Thoracic aorta (tissue), 2 donors: ENCODE data around the gene PAX8. TPM values are rescaled to one million over a fixed set of nuclear protein-coding genes. Genes with fewer than 3 reads are reported as not detected.
"Not testable (repeated sequence)": the region's sequence is repeated elsewhere in the genome, so short reads cannot be mapped to it uniquely, and the experiment has no call there.

Source experiments
- ATAC-seq: fragments of 150-250 bp; one replicate; pipeline ENCODE4 v1.8.0; 2017; ENCODE audit warnings: low read depth; ENCODE audit not compliant: insufficient number of reproducible peaks, low FRiP score
- DNase-seq: peaks from one replicate; pipeline ENCODE4 v3.0.0-alpha.2; 2020; ENCODE audit warnings: low spot score
- H3K27ac ChIP-seq, 2 donors: fragments of 200-600 bp; sonication (generic); 1 replicate in 1 of 2; 2 replicates in 1 of 2; pipeline ENCODE4 v1.5.1; 2016; ENCODE audit warnings: mild to moderate bottlenecking in 2 of 2, moderate library complexity in 2 of 2
- H3K27me3 ChIP-seq: fragments of 200-600 bp; sonication (generic); replicated peaks from 2 replicates; pipeline ENCODE4 v1.6.0; 2016; ENCODE audit warnings: mild to moderate bottlenecking; ENCODE audit not compliant: insufficient read depth
- H3K36me3 ChIP-seq: fragments of 200-600 bp; sonication (generic); one replicate; pipeline ENCODE4 v1.5.1; 2016
- H3K4me1 ChIP-seq, 2 donors: fragments of 200-600 bp; sonication (generic); 1 replicate in 1 of 2; 2 replicates in 1 of 2; pipeline versions ENCODE4 v1.5.1 to v1.6.0; 2016; ENCODE audit warnings: low read depth in 2 of 2, mild to moderate bottlenecking in 1 of 2; ENCODE audit not compliant: control insufficient read depth in 1 of 2
- H3K4me3 ChIP-seq: fragments of 200-600 bp; sonication (generic); 2 replicates; pipeline ENCODE4 v1.5.1; 2016; ENCODE audit warnings: mild to moderate bottlenecking
- H3K9me3 ChIP-seq: fragments of 200-600 bp; sonication (generic); 2 replicates; pipeline ENCODE4 v1.5.1; 2016
- total RNA-seq, 2 donors: library from RNA; depleted of rRNA; stranded (reverse); fragments of >200 nt; gene quantifications; one replicate each; pipeline versions ENCODE4 v1.1.0 to v1.2.3, GENCODE V29; 2016
- TF ChIP-seq, protein P1 (sequence below): fragments of 200-600 bp; sonication (generic); IDR thresholded peaks from one replicate; pipeline ENCODE4 v1.5.1; 2019; ENCODE audit warnings: antibody characterized with exemption

The PAX8 gene
- total RNA-seq, 2 donors from 2014 or later = 2.4 to 10.3 TPM

DNA sequence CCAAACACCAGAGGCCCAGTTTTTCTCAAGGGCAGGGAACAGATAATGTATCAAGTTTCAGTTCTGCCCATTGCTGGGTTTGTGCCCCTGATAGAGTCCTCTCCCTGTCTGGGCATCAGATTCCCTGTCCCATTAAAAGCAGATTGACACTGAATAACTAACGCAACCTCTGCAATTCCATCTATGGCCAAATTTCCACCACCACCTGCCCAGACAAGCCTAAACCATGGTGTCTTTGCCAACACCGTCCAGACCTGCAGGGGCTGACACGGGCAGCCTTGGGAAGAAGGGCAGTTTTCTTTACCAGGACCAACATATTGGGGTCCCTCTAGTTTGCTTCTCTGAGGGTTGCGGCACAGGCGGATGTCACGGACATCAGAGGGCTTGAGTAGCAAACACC, 26.4 kb upstream of the PAX8 start:
- Histone ChIP-seq H3K9me3 (no peaks in the 10 kb centered on the region), H3K27me3 (no peaks in the 10 kb centered on the region), H3K36me3 (no peaks in the 10 kb centered on the region), H3K4me3 (no peak overlapping the region), H3K4me1 (no peaks in the 10 kb centered on the region), H3K27ac (no peak overlapping the region)
- TF ChIP-seq, protein P1, sequence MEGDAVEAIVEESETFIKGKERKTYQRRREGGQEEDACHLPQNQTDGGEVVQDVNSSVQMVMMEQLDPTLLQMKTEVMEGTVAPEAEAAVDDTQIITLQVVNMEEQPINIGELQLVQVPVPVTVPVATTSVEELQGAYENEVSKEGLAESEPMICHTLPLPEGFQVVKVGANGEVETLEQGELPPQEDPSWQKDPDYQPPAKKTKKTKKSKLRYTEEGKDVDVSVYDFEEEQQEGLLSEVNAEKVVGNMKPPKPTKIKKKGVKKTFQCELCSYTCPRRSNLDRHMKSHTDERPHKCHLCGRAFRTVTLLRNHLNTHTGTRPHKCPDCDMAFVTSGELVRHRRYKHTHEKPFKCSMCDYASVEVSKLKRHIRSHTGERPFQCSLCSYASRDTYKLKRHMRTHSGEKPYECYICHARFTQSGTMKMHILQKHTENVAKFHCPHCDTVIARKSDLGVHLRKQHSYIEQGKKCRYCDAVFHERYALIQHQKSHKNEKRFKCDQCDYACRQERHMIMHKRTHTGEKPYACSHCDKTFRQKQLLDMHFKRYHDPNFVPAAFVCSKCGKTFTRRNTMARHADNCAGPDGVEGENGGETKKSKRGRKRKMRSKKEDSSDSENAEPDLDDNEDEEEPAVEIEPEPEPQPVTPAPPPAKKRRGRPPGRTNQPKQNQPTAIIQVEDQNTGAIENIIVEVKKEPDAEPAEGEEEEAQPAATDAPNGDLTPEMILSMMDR = no peak
- DNase-seq = no peak
- ATAC-seq = no peak

DNA sequence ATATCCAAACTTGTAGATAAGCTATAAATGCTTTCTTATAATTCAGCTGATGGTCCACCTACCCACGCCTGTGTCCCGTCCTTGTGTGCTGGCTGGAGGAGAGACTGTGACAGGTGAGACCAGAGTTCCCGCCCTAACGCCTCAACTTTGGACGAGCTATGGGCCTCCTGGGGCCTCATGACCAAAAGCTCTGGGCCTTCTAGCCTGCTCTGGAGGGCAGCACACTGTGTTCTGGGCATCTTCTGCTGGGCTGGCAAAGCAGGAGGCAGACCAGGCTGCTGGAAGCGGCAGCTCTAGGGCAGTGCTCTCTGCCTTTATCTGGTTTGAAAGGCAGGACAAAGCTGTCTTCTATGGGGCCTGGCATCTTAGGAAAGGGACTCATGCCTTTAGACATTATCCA, 26.0 kb upstream of the PAX8 start:
- Histone ChIP-seq H3K9me3 (no peaks in the 10 kb centered on the region), H3K4me1 (no peaks in the 10 kb centered on the region), H3K36me3 (no peaks in the 10 kb centered on the region), H3K4me3 (no peak overlapping the region), H3K27me3 (no peaks in the 10 kb centered on the region), H3K27ac (no peak overlapping the region)
- ATAC-seq (no peak), DNase-seq (no peak)
- TF ChIP-seq, protein P1 = no peak

DNA sequence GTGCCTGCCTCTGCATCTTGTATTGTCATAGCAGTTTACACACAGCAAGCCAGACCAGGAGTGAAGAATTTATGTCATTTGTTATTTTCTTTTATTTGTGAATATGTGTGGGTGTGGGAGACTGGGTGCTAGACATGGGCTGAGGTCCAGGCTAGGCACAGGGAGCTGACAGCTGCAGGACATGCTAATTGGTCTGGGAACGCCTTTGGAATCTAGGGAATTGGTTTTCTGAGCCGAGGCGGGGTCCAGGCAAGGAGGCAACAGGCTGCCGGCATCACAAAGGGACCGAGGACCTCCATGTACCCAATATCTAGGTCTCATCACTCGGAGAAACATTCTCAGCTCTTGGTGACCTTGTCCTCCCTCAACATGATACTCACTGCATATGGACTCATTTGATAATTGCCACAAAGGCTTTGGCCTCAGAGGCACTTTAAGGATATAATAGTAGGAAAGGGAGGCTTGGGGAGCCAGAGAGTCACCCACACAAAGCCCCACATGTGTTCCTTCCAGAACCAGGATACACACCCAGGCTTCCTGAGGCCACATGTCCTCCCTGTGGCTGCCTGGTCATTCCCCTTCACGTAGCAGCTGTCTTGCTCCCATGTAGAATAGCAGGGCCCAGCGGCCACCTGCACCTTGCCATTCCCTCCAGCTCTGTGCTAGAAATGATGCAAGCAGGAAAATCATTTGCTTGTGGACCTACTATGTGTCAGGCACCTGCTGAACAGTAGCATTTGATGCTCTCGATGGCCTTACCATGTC, 23.7 kb upstream of the PAX8 start:
- not testable (repeated sequence) for H3K4me1 ChIP-seq, H3K27ac ChIP-seq, H3K9me3 ChIP-seq, DNase-seq, ATAC-seq, H3K4me3 ChIP-seq, H3K36me3 ChIP-seq, H3K27me3 ChIP-seq

DNA sequence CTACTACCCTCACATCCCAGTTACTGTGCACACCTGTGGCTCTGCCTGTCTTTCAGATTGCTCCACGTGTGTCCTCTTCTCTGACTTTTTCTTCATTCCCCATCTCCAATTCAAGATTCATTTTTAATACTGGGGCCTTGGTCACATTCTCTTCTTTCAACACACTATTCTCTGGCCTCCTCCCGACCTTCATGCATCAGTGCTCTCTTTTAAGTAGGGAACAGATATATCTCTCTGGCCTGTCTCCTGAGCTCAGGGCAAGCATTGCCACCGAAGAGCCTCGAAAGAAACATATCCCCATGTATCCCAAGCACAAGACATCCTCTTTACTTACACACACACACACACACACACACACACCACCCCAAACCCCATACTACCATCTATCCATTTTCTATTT, 21.6 kb upstream of the PAX8 start:
- no peak for ATAC-seq
- DNase-seq = no peak
- H3K27ac ChIP-seq = no peak overlapping the region
- TF ChIP-seq, protein P1 = no peak
- H3K36me3 ChIP-seq = no peaks in the 10 kb centered on the region
- no peaks in the 10 kb centered on the region for H3K27me3 ChIP-seq
- H3K4me3 ChIP-seq = no peak overlapping the region
- no peaks in the 10 kb centered on the region for H3K9me3 ChIP-seq
- no peaks in the 10 kb centered on the region for H3K4me1 ChIP-seq

DNA sequence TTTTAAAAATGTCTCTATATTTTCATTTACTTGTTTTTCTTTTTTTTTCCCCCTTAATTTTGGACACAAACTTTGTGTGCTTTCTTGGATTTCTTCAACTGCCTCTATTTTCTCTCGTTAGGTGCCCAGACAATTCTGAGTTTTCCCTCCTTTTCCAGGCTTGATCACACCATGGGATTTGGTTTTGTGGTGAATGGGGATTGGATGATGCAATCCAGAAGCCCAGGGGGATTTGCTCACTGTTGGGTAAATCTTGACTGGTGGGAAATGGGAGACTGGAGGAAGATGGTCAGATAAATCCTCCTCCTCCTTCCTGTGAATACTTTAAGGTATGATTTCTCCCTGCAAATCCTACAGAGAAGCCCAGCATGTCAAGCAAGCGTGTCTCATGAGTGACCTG, 19.5 kb upstream of the PAX8 start:
- ATAC-seq (no peak), DNase-seq (no peak)
- Histone ChIP-seq H3K4me1 (no peaks in the 10 kb centered on the region), H3K4me3 (no peak overlapping the region), H3K36me3 (no peaks in the 10 kb centered on the region), H3K27me3 (no peaks in the 10 kb centered on the region), H3K27ac (no peak overlapping the region), H3K9me3 (no peaks in the 10 kb centered on the region)
- TF ChIP-seq, protein P1 = no peak

DNA sequence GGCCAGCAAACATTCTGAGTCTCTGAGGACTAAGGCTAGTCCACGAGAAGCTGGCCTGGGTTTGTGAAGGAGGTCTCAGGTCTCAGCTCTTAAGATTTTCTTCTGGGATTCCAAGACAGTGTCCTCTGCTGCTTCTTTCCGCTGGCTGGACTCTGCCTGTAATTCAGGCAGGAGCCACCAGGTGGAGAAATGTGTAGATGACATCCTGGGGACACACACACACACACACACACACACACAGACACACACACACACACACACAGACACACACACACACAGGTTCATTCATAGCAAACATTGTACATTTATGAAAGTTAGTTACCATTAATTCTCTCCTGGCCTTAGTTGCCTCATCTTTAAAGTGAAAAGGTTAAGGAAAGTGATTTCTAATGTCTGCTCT, 18.9 kb upstream of the PAX8 start:
- not testable (repeated sequence) for H3K27ac ChIP-seq, H3K4me3 ChIP-seq, H3K4me1 ChIP-seq, H3K27me3 ChIP-seq, ATAC-seq, H3K36me3 ChIP-seq, H3K9me3 ChIP-seq, DNase-seq
